ENCODE results near the gene LHFPL2.

Gene LHFPL2

GRCh38 chr5:78592735-78593386 is 55.7 kb downstream of the LHFPL2 start:
- ChIA-PET CTCF (no interaction called here), POLR2A (no interaction called here)
- TF ChIP-seq FOXM1 (IDR thresholded peaks at IDR 0.05; ENCODE audit: borderline replicate concordance) (no peak), ARNT (IDR thresholded peaks at IDR 0.05) (no peak), PKNOX1 (IDR thresholded peaks at IDR 0.05) (no peak), CTBP1 (IDR thresholded peaks at IDR 0.05; ENCODE audit: borderline replicate concordance) (no peak), SUZ12 (IDR thresholded peaks at IDR 0.05) (no peak), NFRKB (IDR thresholded peaks at IDR 0.05) (no peak), HDGF (IDR thresholded peaks at IDR 0.05; ENCODE audit: borderline replicate concordance) (no peak), FOXK2 (IDR thresholded peaks at IDR 0.05) (no peak), FOXA1 (IDR thresholded peaks at IDR 0.05) (no peak), LEF1 (IDR thresholded peaks at IDR 0.05; ENCODE audit: borderline replicate concordance) (no peak)
- DNase-seq (ENCODE audit: extremely low spot score): no peak

GRCh38 chr5:78591972-78592700 is 56.4 kb downstream of the LHFPL2 start:
- ChIA-PET CTCF (no interaction called here), POLR2A (no interaction called here)
- DNase-seq (ENCODE audit: extremely low spot score): no peak
- TF ChIP-seq TARDBP (IDR thresholded peaks at IDR 0.05): no peak
- no peak for TF ChIP-seq PKNOX1 (IDR thresholded peaks at IDR 0.05)
- no peak for TF ChIP-seq ARNT (IDR thresholded peaks at IDR 0.05)
- TF ChIP-seq ZNF384 (IDR thresholded peaks at IDR 0.05): no peak
- TF ChIP-seq L3MBTL2 (conservative IDR thresholded peaks at IDR 0.05): no peak
- no peak for TF ChIP-seq NFRKB (IDR thresholded peaks at IDR 0.05)
- TF ChIP-seq CTBP1 (IDR thresholded peaks at IDR 0.05; ENCODE audit: borderline replicate concordance): no peak
- no peak for TF ChIP-seq SP1 (IDR thresholded peaks at IDR 0.05)
- TF ChIP-seq SUZ12 (IDR thresholded peaks at IDR 0.05): no peak
- TF ChIP-seq LEF1 (IDR thresholded peaks at IDR 0.05; ENCODE audit: borderline replicate concordance): no peak
- no peak for TF ChIP-seq FOXK2 (IDR thresholded peaks at IDR 0.05)
- no peak for TF ChIP-seq HDGF (IDR thresholded peaks at IDR 0.05; ENCODE audit: borderline replicate concordance)

- ChIA-PET CTCF (no interaction called here), POLR2A (no interaction called here)
- DNase-seq (ENCODE audit: extremely low spot score): no peak
- TF ChIP-seq FOXM1 (IDR thresholded peaks at IDR 0.05; ENCODE audit: borderline replicate concordance): no peak
- TF ChIP-seq CTBP1 (IDR thresholded peaks at IDR 0.05; ENCODE audit: borderline replicate concordance): no peak
- TF ChIP-seq PKNOX1 (IDR thresholded peaks at IDR 0.05): no peak
- no peak for TF ChIP-seq L3MBTL2 (conservative IDR thresholded peaks at IDR 0.05)
- TF ChIP-seq ARNT (IDR thresholded peaks at IDR 0.05): no peak
- no peak for TF ChIP-seq SP1 (IDR thresholded peaks at IDR 0.05)
- no peak for TF ChIP-seq ELF4 (IDR thresholded peaks at IDR 0.05)
- TF ChIP-seq NFRKB (IDR thresholded peaks at IDR 0.05): no peak
- TF ChIP-seq FOXK2 (IDR thresholded peaks at IDR 0.05): no peak
- no peak for TF ChIP-seq LEF1 (IDR thresholded peaks at IDR 0.05; ENCODE audit: borderline replicate concordance)
- TF ChIP-seq FOXA1 (IDR thresholded peaks at IDR 0.05): no peak
- TF ChIP-seq ZNF384 (IDR thresholded peaks at IDR 0.05): no peak
- no peak for TF ChIP-seq TARDBP (IDR thresholded peaks at IDR 0.05)
- TF ChIP-seq BHLHE40 (IDR thresholded peaks at IDR 0.05; ENCODE audit: borderline replicate concordance): no peak
- TF ChIP-seq HDGF (IDR thresholded peaks at IDR 0.05; ENCODE audit: borderline replicate concordance): no peak
- no peak for TF ChIP-seq SUZ12 (IDR thresholded peaks at IDR 0.05)
These were observed 57.4 kb downstream of the LHFPL2 start for GRCh38 chr5:78591138-78591612.

- ChIA-PET POLR2A (no interaction called here), CTCF (no interaction called here)
- no peak for DNase-seq (ENCODE audit: extremely low spot score)
- TF ChIP-seq CTBP1 (IDR thresholded peaks at IDR 0.05; ENCODE audit: borderline replicate concordance): no peak
- no peak for TF ChIP-seq SUZ12 (IDR thresholded peaks at IDR 0.05)
- no peak for TF ChIP-seq BHLHE40 (IDR thresholded peaks at IDR 0.05; ENCODE audit: borderline replicate concordance)
- no peak for TF ChIP-seq ELF4 (IDR thresholded peaks at IDR 0.05)
- TF ChIP-seq NFRKB (IDR thresholded peaks at IDR 0.05): no peak
- no peak for TF ChIP-seq ARNT (IDR thresholded peaks at IDR 0.05)
- TF ChIP-seq TARDBP (IDR thresholded peaks at IDR 0.05): no peak
- TF ChIP-seq SP1 (IDR thresholded peaks at IDR 0.05): no peak
- no peak for TF ChIP-seq HDGF (IDR thresholded peaks at IDR 0.05; ENCODE audit: borderline replicate concordance)
- no peak for TF ChIP-seq FOXK2 (IDR thresholded peaks at IDR 0.05)
- no peak for TF ChIP-seq L3MBTL2 (conservative IDR thresholded peaks at IDR 0.05)
- TF ChIP-seq FOXA1 (IDR thresholded peaks at IDR 0.05): no peak
- TF ChIP-seq PKNOX1 (IDR thresholded peaks at IDR 0.05): no peak
- TF ChIP-seq ZNF384 (IDR thresholded peaks at IDR 0.05): no peak
- no peak for TF ChIP-seq FOXM1 (IDR thresholded peaks at IDR 0.05; ENCODE audit: borderline replicate concordance)
- TF ChIP-seq LEF1 (IDR thresholded peaks at IDR 0.05; ENCODE audit: borderline replicate concordance): no peak
These were observed 58.6 kb downstream of the LHFPL2 start for GRCh38 chr5:78589923-78590322.

- TF ChIP-seq HDGF (IDR thresholded peaks at IDR 0.05; ENCODE audit: borderline replicate concordance) (no peak), TARDBP (IDR thresholded peaks at IDR 0.05) (no peak), FOXK2 (IDR thresholded peaks at IDR 0.05) (no peak)
- POLR2A ChIA-PET: no interaction called here
- CTCF ChIA-PET: interaction anchor here (1.4 kb wide), 1 partner anchor 45 kb away, joined by 3 read pairs; no protein-coding TSS in a partner anchor
- DNase-seq (ENCODE audit: extremely low spot score): no peak
These were observed 60.1 kb downstream of the LHFPL2 start for GRCh38 chr5:78588507-78588906.
